ENCODE data around the gene PEX6.
"Not testable (repeated sequence)": the region's sequence is repeated elsewhere in the genome, so short reads cannot be mapped to it uniquely, and the experiment has no call there.

Gene PEX6

GRCh38 chr6:42963179-42963854, 15.7 kb downstream of the PEX6 start:
- DNase-seq = no peak

- no peak for DNase-seq
Measured at GRCh38 chr6:42962502-42963178, 16.3 kb downstream of the PEX6 start.

GRCh38 chr6:42962096-42962495, 16.9 kb downstream of the PEX6 start:
- DNase-seq = no peak

- DNase-seq = no peak
Measured at GRCh38 chr6:42961020-42961470, 17.9 kb downstream of the PEX6 start.

GRCh38 chr6:42960243-42961019, 18.6 kb downstream of the PEX6 start, which contains the start of gene GNMT:
Gene GNMT (plus strand): TSS chr6:42960754. CDS start chr6:42960768, 14 bp downstream.
- peak; percentile 28 for DNase-seq

GRCh38 chr6:42959917-42960242, 19.1 kb downstream of the PEX6 start:
- no peak for DNase-seq

- DNase-seq = no peak
Measured at GRCh38 chr6:42958125-42958524, 20.9 kb downstream of the PEX6 start.

- DNase-seq = not testable (repeated sequence)
Measured at GRCh38 chr6:42954405-42954804, 24.6 kb downstream of the PEX6 start.

- DNase-seq = no peak
Measured at GRCh38 chr6:42952389-42952788, 26.6 kb downstream of the PEX6 start.

- no peak for DNase-seq
Measured at GRCh38 chr6:42947950-42948349, 31.0 kb downstream of the PEX6 start.

- DNase-seq = no peak
Measured at GRCh38 chr6:42942444-42942843, 36.5 kb downstream of the PEX6 start.

- not testable (repeated sequence) for DNase-seq
Measured at GRCh38 chr6:42941356-42941755, 37.6 kb downstream of the PEX6 start.

- no peak for DNase-seq
Measured at GRCh38 chr6:42940493-42941045, 38.4 kb downstream of the PEX6 start.

- DNase-seq = no peak
Measured at GRCh38 chr6:42939810-42940167, 39.2 kb downstream of the PEX6 start.

- no peak for DNase-seq
Measured at GRCh38 chr6:42938987-42939809, 39.8 kb downstream of the PEX6 start.

GRCh38 chr6:42938428-42938796, 40.6 kb downstream of the PEX6 start:
- no peak for DNase-seq

GRCh38 chr6:42937548-42938427, 41.2 kb downstream of the PEX6 start:
- no peak for DNase-seq

- no peak for DNase-seq
Measured at GRCh38 chr6:42936398-42936797, 42.6 kb downstream of the PEX6 start.

- no peak for DNase-seq
Measured at GRCh38 chr6:42935322-42935721, 43.7 kb downstream of the PEX6 start.

GRCh38 chr6:42933205-42933604, 45.8 kb downstream of the PEX6 start:
- no peak for DNase-seq

GRCh38 chr6:42932412-42932811, 46.6 kb downstream of the PEX6 start:
- no peak for DNase-seq
